ENCODE results near the gene NR1H2.

Gene NR1H2

DNA sequence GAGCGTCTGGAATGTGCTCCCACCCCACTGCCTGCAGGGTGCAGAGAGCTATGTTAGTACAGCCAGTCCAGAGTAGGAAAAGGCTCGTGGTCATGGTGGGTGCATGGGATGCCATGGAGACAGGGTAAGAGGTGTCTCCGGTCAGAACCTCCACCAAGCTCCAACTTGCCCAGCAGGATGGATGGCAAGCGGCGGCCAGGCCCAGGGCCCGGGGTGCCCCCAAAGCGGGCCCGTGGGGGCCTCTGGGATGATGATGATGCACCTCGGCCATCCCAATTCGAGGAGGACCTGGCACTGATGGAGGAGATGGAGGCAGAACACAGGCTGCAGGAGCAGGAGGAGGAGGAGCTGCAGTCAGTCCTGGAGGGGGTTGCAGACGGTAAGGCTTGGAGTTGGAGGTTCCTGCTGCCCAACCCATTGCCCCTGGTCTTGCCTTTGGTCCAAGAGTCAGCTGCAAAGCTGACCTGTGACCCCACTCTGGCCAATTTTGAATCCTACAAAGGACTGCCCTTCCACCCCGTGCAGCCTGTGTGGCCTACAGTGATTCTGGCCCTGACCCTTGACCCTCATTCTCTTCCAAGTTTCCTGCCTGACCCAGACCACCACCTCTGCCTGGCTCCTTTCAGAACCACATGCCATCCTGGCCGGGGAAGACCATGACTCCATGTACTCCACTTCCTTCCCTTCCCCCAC is 22.6 kb downstream of the NR1H2 start:
- TF ChIP-seq, protein P1, sequence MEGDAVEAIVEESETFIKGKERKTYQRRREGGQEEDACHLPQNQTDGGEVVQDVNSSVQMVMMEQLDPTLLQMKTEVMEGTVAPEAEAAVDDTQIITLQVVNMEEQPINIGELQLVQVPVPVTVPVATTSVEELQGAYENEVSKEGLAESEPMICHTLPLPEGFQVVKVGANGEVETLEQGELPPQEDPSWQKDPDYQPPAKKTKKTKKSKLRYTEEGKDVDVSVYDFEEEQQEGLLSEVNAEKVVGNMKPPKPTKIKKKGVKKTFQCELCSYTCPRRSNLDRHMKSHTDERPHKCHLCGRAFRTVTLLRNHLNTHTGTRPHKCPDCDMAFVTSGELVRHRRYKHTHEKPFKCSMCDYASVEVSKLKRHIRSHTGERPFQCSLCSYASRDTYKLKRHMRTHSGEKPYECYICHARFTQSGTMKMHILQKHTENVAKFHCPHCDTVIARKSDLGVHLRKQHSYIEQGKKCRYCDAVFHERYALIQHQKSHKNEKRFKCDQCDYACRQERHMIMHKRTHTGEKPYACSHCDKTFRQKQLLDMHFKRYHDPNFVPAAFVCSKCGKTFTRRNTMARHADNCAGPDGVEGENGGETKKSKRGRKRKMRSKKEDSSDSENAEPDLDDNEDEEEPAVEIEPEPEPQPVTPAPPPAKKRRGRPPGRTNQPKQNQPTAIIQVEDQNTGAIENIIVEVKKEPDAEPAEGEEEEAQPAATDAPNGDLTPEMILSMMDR (IDR thresholded peaks at IDR 0.05; ENCODE audit: insufficient read depth, low read depth, low read length, missing control alignments) = no peak
- DNase-seq (ENCODE audit: low read depth) = no peak
- H3K4me3 ChIP-seq (ENCODE audit: low read depth, low read length) = no peak overlapping the region

DNA sequence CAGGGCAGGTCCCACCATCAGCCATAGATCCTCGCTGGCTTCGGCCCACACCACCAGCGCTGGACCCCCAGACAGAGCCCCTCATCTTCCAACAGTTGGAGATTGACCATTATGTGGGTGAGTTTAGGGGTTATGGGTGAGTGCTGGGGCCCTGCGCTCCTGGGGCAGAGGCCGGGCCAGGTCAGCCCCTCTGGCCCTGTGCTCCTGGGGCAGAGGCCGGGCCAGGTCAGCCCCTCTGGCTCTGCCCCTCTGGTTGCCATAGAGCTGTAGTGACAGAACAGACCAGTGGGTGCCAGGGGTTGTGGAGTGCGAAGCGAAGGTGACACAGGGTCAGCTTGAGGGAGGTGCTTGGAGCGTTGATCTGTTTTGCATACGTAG is 23.1 kb downstream of the NR1H2 start:
- DNase-seq (ENCODE audit: low read depth) = no peak
- no peak overlapping the region for H3K4me3 ChIP-seq (ENCODE audit: low read depth, low read length)
- TF ChIP-seq, protein P1 (IDR thresholded peaks at IDR 0.05; ENCODE audit: insufficient read depth, low read depth, low read length, missing control alignments) = no peak

DNA sequence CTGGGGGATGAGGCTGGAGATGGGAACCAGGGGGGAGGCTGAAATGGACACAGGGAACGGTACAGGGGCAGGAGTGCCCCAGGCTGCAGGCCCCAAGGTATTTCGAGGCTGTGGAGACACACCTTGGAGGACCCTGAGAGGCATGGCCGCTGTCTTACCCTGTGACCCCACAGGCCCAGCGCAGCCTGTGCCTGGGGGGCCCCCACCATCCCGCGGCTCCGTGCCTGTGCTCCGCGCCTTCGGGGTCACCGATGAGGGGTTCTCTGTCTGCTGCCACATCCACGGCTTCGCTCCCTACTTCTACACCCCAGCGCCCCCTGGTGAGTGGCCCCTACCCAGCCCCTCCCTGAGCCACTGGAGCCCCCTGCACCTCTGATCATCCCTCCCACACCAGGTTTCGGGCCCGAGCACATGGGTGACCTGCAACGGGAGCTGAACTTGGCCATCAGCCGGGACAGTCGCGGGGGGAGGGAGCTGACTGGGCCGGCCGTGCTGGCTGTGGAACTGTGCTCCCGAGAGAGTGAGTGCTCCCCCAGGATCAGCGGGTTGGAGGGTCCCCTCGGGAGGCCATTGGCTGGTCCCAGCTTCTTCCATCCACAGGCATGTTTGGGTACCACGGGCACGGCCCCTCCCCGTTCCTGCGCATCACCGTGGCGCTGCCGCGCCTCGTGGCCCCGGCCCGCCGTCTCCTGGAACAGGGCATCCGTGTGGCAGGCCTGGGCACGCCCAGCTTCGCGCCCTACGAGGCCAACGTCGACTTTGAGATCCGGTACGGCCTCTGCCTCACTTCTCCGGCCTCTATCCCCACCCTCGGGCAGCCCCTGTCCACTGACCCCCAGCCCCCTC is 25.6 kb downstream of the NR1H2 start:
- DNase-seq (ENCODE audit: low read depth) = no peak
- H3K4me3 ChIP-seq (ENCODE audit: low read depth, low read length) = no peak overlapping the region
- TF ChIP-seq, protein P1 (IDR thresholded peaks at IDR 0.05; ENCODE audit: insufficient read depth, low read depth, low read length, missing control alignments) = no peak

DNA sequence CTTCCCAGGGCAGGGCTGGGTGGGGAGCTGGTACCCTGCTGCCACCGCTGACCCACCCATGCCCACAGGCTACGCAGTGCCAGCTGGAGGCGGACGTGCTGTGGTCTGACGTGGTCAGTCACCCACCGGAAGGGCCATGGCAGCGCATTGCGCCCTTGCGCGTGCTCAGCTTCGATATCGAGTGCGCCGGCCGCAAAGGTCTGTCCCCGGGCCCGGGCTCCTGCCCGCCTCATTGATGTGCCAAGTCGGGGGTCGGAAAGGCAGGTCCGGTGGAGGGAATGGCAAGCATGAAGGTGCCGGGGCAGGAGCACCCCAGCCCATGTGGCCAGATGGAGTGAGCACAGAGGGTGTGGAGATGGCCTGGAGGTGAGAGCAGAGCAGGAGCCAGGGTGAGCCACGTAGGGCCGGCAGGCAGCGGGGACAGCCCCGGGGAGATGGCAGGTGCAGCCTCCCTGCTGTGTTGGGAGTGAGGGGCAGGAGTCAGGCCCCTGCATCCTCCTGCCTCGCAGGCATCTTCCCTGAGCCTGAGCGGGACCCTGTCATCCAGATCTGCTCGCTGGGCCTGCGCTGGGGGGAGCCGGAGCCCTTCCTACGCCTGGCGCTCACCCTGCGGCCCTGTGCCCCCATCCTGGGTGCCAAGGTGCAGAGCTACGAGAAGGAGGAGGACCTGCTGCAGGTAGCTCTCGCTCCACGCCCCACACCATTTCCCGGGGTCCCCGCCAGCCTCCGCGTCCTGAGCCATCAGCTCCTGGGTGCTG is 26.5 kb downstream of the NR1H2 start:
- H3K4me3 ChIP-seq (ENCODE audit: low read depth, low read length) = no peak overlapping the region
- TF ChIP-seq, protein P1 (IDR thresholded peaks at IDR 0.05; ENCODE audit: insufficient read depth, low read depth, low read length, missing control alignments) = no peak
- no peak for DNase-seq (ENCODE audit: low read depth)

DNA sequence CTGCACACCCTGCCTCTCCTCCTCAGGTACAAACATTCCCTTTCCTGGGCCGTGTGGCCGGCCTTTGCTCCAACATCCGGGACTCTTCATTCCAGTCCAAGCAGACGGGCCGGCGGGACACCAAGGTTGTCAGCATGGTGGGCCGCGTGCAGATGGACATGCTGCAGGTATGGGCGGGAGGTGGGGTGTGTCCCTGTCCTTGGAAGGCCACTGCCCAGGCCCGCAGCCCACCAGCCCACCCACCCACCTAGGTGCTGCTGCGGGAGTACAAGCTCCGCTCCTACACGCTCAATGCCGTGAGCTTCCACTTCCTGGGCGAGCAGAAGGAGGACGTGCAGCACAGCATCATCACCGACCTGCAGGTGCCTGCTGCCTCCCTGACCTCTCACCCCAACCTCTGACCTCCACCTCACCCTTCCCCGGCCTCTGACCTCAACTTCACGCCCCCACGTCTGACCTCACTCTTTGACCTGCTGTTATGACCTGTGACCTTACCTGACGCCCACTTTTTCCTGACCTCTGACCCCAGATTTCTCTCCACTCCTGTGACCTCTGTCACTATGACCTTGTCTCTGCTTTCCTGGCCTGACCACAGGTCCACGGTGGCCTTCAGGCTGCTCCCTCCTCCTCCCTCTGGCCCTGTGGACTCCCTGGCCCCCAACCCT is 30.0 kb downstream of the NR1H2 start:
- no peak overlapping the region for H3K4me3 ChIP-seq (ENCODE audit: low read depth, low read length)
- TF ChIP-seq, protein P1 (IDR thresholded peaks at IDR 0.05; ENCODE audit: insufficient read depth, low read depth, low read length, missing control alignments) = no peak
- DNase-seq (ENCODE audit: low read depth) = no peak

DNA sequence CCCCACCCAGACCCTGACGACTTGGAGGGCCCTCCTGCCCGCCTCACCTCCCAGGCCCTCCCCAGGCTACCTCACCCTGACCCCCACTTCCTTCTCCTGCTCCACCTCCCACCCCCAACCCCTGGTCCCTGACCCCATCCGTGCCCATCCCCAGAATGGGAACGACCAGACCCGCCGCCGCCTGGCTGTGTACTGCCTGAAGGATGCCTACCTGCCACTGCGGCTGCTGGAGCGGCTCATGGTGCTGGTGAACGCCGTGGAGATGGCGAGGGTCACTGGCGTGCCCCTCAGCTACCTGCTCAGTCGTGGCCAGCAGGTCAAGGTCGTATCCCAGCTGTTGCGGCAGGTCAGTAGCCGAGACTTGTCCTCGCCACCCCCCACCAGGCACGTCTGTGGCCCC is 30.6 kb downstream of the NR1H2 start:
- TF ChIP-seq, protein P1 (IDR thresholded peaks at IDR 0.05; ENCODE audit: insufficient read depth, low read depth, low read length, missing control alignments) = no peak
- DNase-seq (ENCODE audit: low read depth) = no peak
- no peak overlapping the region for H3K4me3 ChIP-seq (ENCODE audit: low read depth, low read length)

All from GM12865 (cell line).